Lung (tissue), 13 donors: ENCODE measurements around the gene ARL8A. TPM values are rescaled to one million over a fixed set of nuclear protein-coding genes. Genes with fewer than 3 reads are reported as not detected.
A peak's percentile ranks its signal among the peaks of the same experiment; 100 is the strongest.

Source experiments
- ATAC-seq: fragments of 200-7000 bp; cut with Tn5 transposase; one replicate; pipeline ENCODE4 v1.9.1; 2020; ENCODE audit warnings: moderate number of reproducible peaks; ENCODE audit not compliant: insufficient read depth, low FRiP score
- DNase-seq, 3 donors: peaks; one replicate each; pipeline ENCODE4 v3.0.0-alpha.2; 2013 to 2017
- H3K27ac ChIP-seq, 2 donors: one replicate each; pipeline ENCODE4 v1.5.1; 2013; ENCODE audit warnings: mild to moderate bottlenecking in 2 of 2, moderate library complexity in 2 of 2, control low read depth in 1 of 2, inconsistent platforms in 1 of 2, low read depth in 1 of 2, low read length in 1 of 2
- H3K27me3 ChIP-seq, 3 donors: one replicate each; pipeline ENCODE4 v1.5.1; 2013; ENCODE audit warnings: low read length in 2 of 3; ENCODE audit not compliant: control insufficient read depth in 3 of 3, insufficient read depth in 3 of 3
- H3K36me3 ChIP-seq, 4 donors: one replicate each; pipeline ENCODE4 v1.5.1; 2013; ENCODE audit warnings: low read length in 4 of 4, mild to moderate bottlenecking in 1 of 4, moderate library complexity in 1 of 4; ENCODE audit not compliant: control insufficient read depth in 4 of 4, insufficient read depth in 4 of 4
- H3K4me1 ChIP-seq, 5 donors: one replicate each; pipeline ENCODE4 v1.5.1; 2013; ENCODE audit warnings: low read length in 5 of 5, mild to moderate bottlenecking in 2 of 5, moderate library complexity in 1 of 5; ENCODE audit not compliant: control insufficient read depth in 5 of 5, insufficient read depth in 5 of 5
- H3K4me3 ChIP-seq: one replicate; pipeline ENCODE4 v1.5.1; 2013; ENCODE audit warnings: mild to moderate bottlenecking, control low read depth, moderate library complexity
- H3K9ac ChIP-seq, 2 donors: one replicate each; pipeline ENCODE4 v1.5.1; 2013; ENCODE audit warnings: low read length in 2 of 2, control low read depth in 1 of 2; ENCODE audit not compliant: insufficient read depth in 1 of 2
- H3K9me3 ChIP-seq, 4 donors: one replicate each; pipeline ENCODE4 v1.5.1; 2013; ENCODE audit warnings: low read length in 3 of 4, mild to moderate bottlenecking in 1 of 4, moderate library complexity in 1 of 4; ENCODE audit not compliant: control insufficient read depth in 4 of 4, insufficient read depth in 3 of 4
- CTCF ChIP-seq: IDR thresholded peaks from 2 replicates; pipeline ENCODE4 v1.5.1; 2012; ENCODE audit warnings: mild to moderate bottlenecking; ENCODE audit errors: control extremely low read depth, extremely low read depth
- WGBS, 2 donors: extraction: QIAGEN DNeasy Blood & Tissue Kit; methylation state at CpG; one replicate each; pipeline ENCODE4 v1.1.7; 2013; 5-methylcytosine and 5-hydroxymethylcytosine counted together
- polyA plus RNA-seq, 2 donors: library from polyadenylated mRNA; stranded (reverse); fragments of 200-250 nt; gene quantifications; one replicate each; pipeline ENCODE4 v1.2.1, GENCODE V29; 2013
- small RNA-seq: library from RNA; depleted of rRNA; stranded (forward); fragments of <200 nt; gene quantifications from one replicate; pipeline ENCODE3, GENCODE V24; 2014; ENCODE audit warnings: low replicate concordance
- total RNA-seq, 2 donors: library from RNA; depleted of rRNA in 1 of 2; stranded (reverse); fragments of >200 nt in 1 of 2; gene quantifications; one replicate each; pipeline ENCODE4 v1.2.1, GENCODE V29; 2014 to 2021
- donor health status: control.
- donor health status: control.
- donor health status: Bipolar disorder and iron deficiency.
- donor health status: healthy.
- donor health status: DM: yes; HTN: yes; CAD: no.

Gene ARL8A
- total and polyA plus RNA-seq, 4 donors, result 27.8 to 82.0 (median 48.8) TPM

GRCh38 chr1:202086579-202087350 lies 57.8 kb downstream of the ARL8A start:
- Histone ChIP-seq H3K9me3 (no peaks in the 10 kb centered on the region), H3K4me1 (peaks cover 0 to 10% (median 0%) of the 10 kb centered on the region in 5 donors), H3K27me3 (no peaks in the 10 kb centered on the region), H3K4me3 (no peak overlapping the region), H3K27ac (no peak overlapping the region), H3K9ac (no peak overlapping the region), H3K36me3 (no peaks in the 10 kb centered on the region)
- no peak for ATAC-seq
- TF ChIP-seq CTCF, result no peak
- WGBS, 2 donors, result 65 to 69% methylated on average over 7 of the region's 7 CpGs
- DNase-seq, result peak in 1 of 3 donors; percentile 27

- Histone ChIP-seq H3K4me1 (peaks cover 0 to 10% (median 0%) of the 10 kb centered on the region in 5 donors), H3K36me3 (no peaks in the 10 kb centered on the region), H3K9ac (no peak overlapping the region), H3K27me3 (no peaks in the 10 kb centered on the region), H3K27ac (no peak overlapping the region), H3K9me3 (no peaks in the 10 kb centered on the region), H3K4me3 (no peak overlapping the region)
- DNase-seq (peak; percentile 26 to 55 (median 27)), ATAC-seq (no peak)
- TF ChIP-seq CTCF, result no peak
- 67 to 78% methylated on average over 7 of the region's 7 CpGs for WGBS, 2 donors
These were observed 58.7 kb downstream of the ARL8A start for GRCh38 chr1:202085682-202086373.

- Histone ChIP-seq H3K9me3 (no peaks in the 10 kb centered on the region), H3K27me3 (no peaks in the 10 kb centered on the region), H3K9ac (peak overlapping the region in 1 of 2 donors; percentile 19), H3K4me1 (peaks cover 0 to 10% (median 0%) of the 10 kb centered on the region in 5 donors), H3K27ac (no peak overlapping the region), H3K36me3 (no peaks in the 10 kb centered on the region), H3K4me3 (no peak overlapping the region)
- ATAC-seq, result no peak
- DNase-seq, result peak; percentile 49 to 74 (median 62)
- TF ChIP-seq CTCF, result no peak
- WGBS, 2 donors, result 49 to 61% methylated on average over 16 of the region's 16 CpGs
These were observed 59.5 kb downstream of the ARL8A start for GRCh38 chr1:202084791-202085681.

Small RNA genes within 50 kb of the gene (small RNA-seq; reads per million reads assigned to genes)
- not detected for gene CRIP1P3

Other genes starting within 250 kb of the ARL8A start
- gene LMOD1, start 198.2 kb downstream of the ARL8A start, total RNA-seq, result 10 to 100 TPM; 11.4 to 25.1 TPM
- 10 to 100 TPM in 1 of 2 donors, 1 to 10 TPM in 1; 9.6 to 24.9 TPM for gene LMOD1, start 198.2 kb downstream of the ARL8A start, polyA plus RNA-seq
- gene TIMM17A, start 189.2 kb downstream of the ARL8A start, total RNA-seq, result 10 to 100 TPM; 25.9 to 44.4 TPM
- gene TIMM17A, start 189.2 kb downstream of the ARL8A start, polyA plus RNA-seq, result 10 to 100 TPM; 26.1 to 56.1 TPM
- gene RNPEP, start 162.1 kb downstream of the ARL8A start, total RNA-seq, result 10 to 100 TPM; 40.7 to 74.9 TPM
- 10 to 100 TPM; 45.9 to 49.2 TPM for gene RNPEP, start 162.1 kb downstream of the ARL8A start, polyA plus RNA-seq
- 100 to 1,000 TPM; 150 to 219 TPM for gene ELF3, start 134.2 kb downstream of the ARL8A start, total RNA-seq
- 100 to 1,000 TPM; 143 to 148 TPM for gene ELF3, start 134.2 kb downstream of the ARL8A start, polyA plus RNA-seq
- under 1 TPM in 1 of 2 donors, not detected in 1; 0.09 TPM for gene GPR37L1, start 21.8 kb downstream of the ARL8A start, total RNA-seq
- under 1 TPM; 0.04 to 0.05 TPM for gene GPR37L1, start 21.8 kb downstream of the ARL8A start, polyA plus RNA-seq
- gene PTPN7, start 15.9 kb upstream of the ARL8A start, total RNA-seq, result 1 to 10 TPM; 4.5 to 6.9 TPM
- gene PTPN7, start 15.9 kb upstream of the ARL8A start, polyA plus RNA-seq, result 10 to 100 TPM in 1 of 2 donors, 1 to 10 TPM in 1; 2.9 to 14.0 TPM
- 1 to 10 TPM; 1.3 to 4.1 TPM for gene LGR6, start 49.1 kb upstream of the ARL8A start, total RNA-seq
- gene LGR6, start 49.1 kb upstream of the ARL8A start, polyA plus RNA-seq, result 1 to 10 TPM in 1 of 2 donors, under 1 TPM in 1; 0.57 to 1.3 TPM
- 1 to 10 TPM; 3.7 to 6.3 TPM for gene UBE2T, start 197.2 kb upstream of the ARL8A start, total RNA-seq
- 10 to 100 TPM; 10.4 to 10.9 TPM for gene UBE2T, start 197.2 kb upstream of the ARL8A start, polyA plus RNA-seq
- 100 to 1,000 TPM in 1 of 2 donors, 10 to 100 TPM in 1; 37.0 to 122 TPM for gene PPP1R12B, start 204.0 kb upstream of the ARL8A start, total RNA-seq
- 1 to 10 TPM; 6.0 to 7.0 TPM for gene PPP1R12B, start 204.0 kb upstream of the ARL8A start, polyA plus RNA-seq